ENCODE results near the gene TMEM61. TPM values are rescaled to one million over a fixed set of nuclear protein-coding genes. Genes with fewer than 3 reads are reported as not detected.

Gene TMEM61
- 0.31 to 0.57 TPM (median 0.34 TPM) in 5 replicates for total RNA-seq (2022; extraction: Qiagen RNA extraction; ENCODE audit: low read depth)

DNA sequence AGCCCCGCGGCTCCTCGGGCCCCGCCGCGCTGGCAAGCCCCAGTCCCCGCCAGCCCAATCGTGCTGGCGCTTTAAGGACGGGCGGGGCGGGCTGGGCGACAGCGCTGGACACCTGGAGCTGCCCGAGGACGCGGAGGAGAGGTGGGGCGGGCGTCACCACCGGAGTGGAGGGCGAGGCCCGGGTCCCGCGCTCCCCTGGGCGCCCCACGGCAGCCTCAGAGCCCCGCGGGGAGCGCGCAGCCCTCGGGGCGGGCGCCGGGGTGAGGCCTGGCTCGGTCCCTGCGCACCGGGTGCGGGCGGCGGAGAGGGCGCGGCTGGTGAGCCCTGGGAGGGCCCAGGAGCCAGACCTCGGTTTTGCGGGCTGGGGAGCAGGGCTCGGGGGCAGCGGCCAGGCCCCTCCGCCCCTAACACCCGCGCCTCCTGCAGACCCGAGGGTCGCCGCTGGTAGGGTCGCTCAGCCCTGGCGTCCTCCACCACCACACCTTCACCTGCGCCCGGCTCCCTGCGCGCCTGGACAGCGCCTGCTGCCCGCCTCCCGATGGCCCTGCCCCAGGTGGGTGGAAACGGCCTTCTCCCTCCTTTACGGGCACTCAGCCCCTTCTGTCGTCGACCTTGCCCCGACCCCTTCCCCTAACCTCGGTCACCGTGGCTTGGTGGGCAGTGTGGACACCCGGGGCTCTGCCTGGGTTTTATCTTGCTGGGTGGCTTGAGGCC is at the start of gene TMEM61:
TSS of gene TMEM61 (plus strand) at position 101 of the 714 bp plus-strand sequence. CDS start at position 539, 438 bp downstream.

GRCh38 chr1:54998677-54999076 is 18.2 kb downstream of the TMEM61 start, which contains the start of gene BSND:
Gene BSND, plus strand, starts transcription at chr1:54998933. Its CDS starts 254 bp downstream, at chr1:54999187.

DNA sequence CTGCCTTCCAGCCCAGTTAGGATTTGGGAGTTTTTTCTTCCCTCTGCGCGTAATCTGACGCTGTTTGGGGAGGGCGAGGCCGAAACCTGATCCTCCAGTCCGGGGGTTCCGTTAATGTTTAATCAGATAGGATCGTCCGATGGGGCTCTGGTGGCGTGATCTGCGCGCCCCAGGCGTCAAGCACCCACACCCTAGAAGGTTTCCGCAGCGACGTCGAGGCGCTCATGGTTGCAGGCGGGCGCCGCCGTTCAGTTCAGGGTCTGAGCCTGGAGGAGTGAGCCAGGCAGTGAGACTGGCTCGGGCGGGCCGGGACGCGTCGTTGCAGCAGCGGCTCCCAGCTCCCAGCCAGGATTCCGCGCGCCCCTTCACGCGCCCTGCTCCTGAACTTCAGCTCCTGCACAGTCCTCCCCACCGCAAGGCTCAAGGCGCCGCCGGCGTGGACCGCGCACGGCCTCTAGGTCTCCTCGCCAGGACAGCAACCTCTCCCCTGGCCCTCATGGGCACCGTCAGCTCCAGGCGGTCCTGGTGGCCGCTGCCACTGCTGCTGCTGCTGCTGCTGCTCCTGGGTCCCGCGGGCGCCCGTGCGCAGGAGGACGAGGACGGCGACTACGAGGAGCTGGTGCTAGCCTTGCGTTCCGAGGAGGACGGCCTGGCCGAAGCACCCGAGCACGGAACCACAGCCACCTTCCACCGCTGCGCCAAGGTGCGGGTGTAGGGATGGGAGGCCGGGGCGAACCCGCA is 59.1 kb downstream of the TMEM61 start, which contains the start of gene PCSK9:
TSS of gene PCSK9 (plus strand) at position 207 of the 741 bp plus-strand sequence. CDS start at position 497, 290 bp downstream.

Other genes starting within 250 kb of the TMEM61 start
- gene PARS2, start 216.1 kb upstream of the TMEM61 start, total RNA-seq (2022; extraction: Qiagen RNA extraction; ENCODE audit: low read depth), result 3.8 to 5.9 TPM (median 4.9 TPM) in 5 replicates
- gene TTC22, start 179.3 kb upstream of the TMEM61 start, total RNA-seq (2022; extraction: Qiagen RNA extraction; ENCODE audit: low read depth), result not detected in 5 replicates
- 35.2 to 44.0 TPM (median 39.5 TPM) in 5 replicates for gene DHCR24, start 93.4 kb upstream of the TMEM61 start, total RNA-seq (2022; extraction: Qiagen RNA extraction; ENCODE audit: low read depth)
- gene BSND, start 18.3 kb downstream of the TMEM61 start, total RNA-seq (2022; extraction: Qiagen RNA extraction; ENCODE audit: low read depth), result not detected in 5 replicates
- 3.0 to 5.3 TPM (median 4.1 TPM) in 5 replicates for gene PCSK9, start 58.9 kb downstream of the TMEM61 start, total RNA-seq (2022; extraction: Qiagen RNA extraction; ENCODE audit: low read depth)
- 12.6 to 17.2 TPM (median 14.8 TPM) in 5 replicates for gene USP24, start 234.7 kb downstream of the TMEM61 start, total RNA-seq (2022; extraction: Qiagen RNA extraction; ENCODE audit: low read depth)